Breast epithelium (tissue), 3 donors: ENCODE measurements around the gene CPA1.
A peak's percentile ranks its signal among the peaks of the same experiment; 100 is the strongest.

Experiments
- CTCF ChIP-seq, 3 donors: fragments of 450-650 bp; IDR thresholded peaks; one replicate each; pipeline ENCODE4 v1.5.1; 2016 to 2017; ENCODE audit warnings: antibody characterized with exemption in 3 of 3, mild to moderate bottlenecking in 3 of 3, moderate library complexity in 3 of 3
- POLR2A ChIP-seq: fragments of 450-650 bp; IDR thresholded peaks from one replicate; pipeline ENCODE4 v1.6.1; 2016; ENCODE audit warnings: antibody characterized with exemption, mild to moderate bottlenecking, moderate library complexity
- POLR2AphosphoS5 ChIP-seq, 3 donors: sonication (generic); formaldehyde crosslinking; IDR thresholded peaks; one replicate each; pipeline ENCODE4 v1.6.1; 2017; ENCODE audit warnings: antibody characterized with exemption in 3 of 3

DNA sequence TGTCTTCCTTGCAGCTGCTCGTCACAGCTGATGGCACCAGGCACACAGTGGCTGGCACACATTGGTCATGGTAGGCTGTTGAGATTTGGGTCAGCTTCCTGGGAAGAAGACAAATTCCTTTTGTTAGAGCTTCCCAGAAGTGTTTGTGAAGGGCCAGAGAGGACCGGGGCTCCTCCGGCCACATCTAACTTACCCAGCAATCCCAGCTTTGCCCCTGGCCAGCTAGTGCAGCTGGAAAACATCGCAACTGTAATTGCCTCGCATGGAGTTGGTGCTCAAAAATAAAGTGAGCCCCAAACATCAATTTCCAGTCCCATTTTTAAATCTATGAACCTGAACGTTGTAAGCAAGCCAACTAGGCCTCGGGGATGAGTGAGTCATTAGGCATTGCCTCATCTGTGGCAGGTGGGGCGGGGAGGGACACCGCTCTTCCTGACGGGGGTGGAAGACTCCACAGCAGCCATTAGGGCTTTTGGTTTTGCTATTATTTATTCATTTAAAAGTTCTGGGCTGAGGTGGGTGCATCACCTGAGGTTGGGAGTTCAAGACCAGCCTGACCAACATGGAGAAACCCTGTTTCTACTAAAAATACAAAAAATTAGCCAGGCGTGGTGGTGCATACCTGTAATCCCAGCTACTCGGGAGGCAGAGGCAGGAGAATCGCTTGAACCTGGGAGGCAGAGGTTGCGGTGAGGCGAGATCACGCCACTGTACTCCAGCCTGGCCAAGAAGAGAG lies 23.2 kb upstream of the CPA1 start:
- no peak for TF ChIP-seq CTCF (IDR thresholded peaks at IDR 0.05)
- no peak for TF ChIP-seq POLR2A
- TF ChIP-seq POLR2AphosphoS5 (IDR thresholded peaks at IDR 0.05): peak; percentile 89 to 93 (median 92)
